H1 (cell line): Measurements from ENCODE around the gene BIN1. TPM values are rescaled to one million over a fixed set of nuclear protein-coding genes. Genes with fewer than 3 reads are reported as not detected.

Source experiments
- CTCF ChIA-PET: fragments of 300-600 bp; sonication (Branson Sonifier 250); formaldehyde crosslinking; loops from one replicate; lab custom pipeline; 2021; ENCODE audit not compliant: partially characterized antibody; lab: Charles Lee
- POLR2A ChIA-PET: fragments of 300-600 bp; sonication (Branson Sonifier 250); formaldehyde crosslinking; loops from one replicate; lab custom pipeline; 2021; ENCODE audit warnings: inconsistent platforms; ENCODE audit not compliant: partially characterized antibody; lab: Charles Lee
- DNase-seq, 2 experiments: peaks; one replicate each; pipeline versions ENCODE4 v3.0.0 to v3.0.0-alpha.2; 2010 to 2022; ENCODE audit warnings: low spot score in 2 of 2, low read depth in 1 of 2, mixed read lengths in 1 of 2
- FAIRE-seq: peaks from 2 replicates; lab custom pipeline; 2011; peaks lifted over from hg19 to GRCh38; lab: Jason Lieb, UNC
- H2AFZ ChIP-seq: 2 replicates; pipeline ENCODE4 v1.8.1; 2012; ENCODE audit warnings: low read length, inconsistent platforms
- H2AK5ac ChIP-seq: 2 replicates; pipeline ENCODE4 v1.6.1; 2013; ENCODE audit warnings: low read depth, low read length
- H2BK120ac ChIP-seq: replicated peaks from 2 replicates; pipeline ENCODE3; 2013; ENCODE audit warnings: low read depth, low read length, inconsistent platforms
- H2BK12ac ChIP-seq: 2 replicates; pipeline ENCODE4 v1.6.1; 2013; ENCODE audit warnings: low read depth, low read length
- H2BK15ac ChIP-seq: 2 replicates; pipeline ENCODE4 v1.6.1; 2013; ENCODE audit warnings: low read length
- H2BK20ac ChIP-seq: 2 replicates; pipeline ENCODE4 v1.6.1; 2013; ENCODE audit warnings: low read length
- H2BK5ac ChIP-seq: 2 replicates; pipeline ENCODE4 v1.6.1; 2013; ENCODE audit warnings: low read depth, low read length
- H3K14ac ChIP-seq: 2 replicates; pipeline ENCODE4 v1.6.1; 2013; ENCODE audit warnings: inconsistent platforms; ENCODE audit not compliant: insufficient read length
- H3K18ac ChIP-seq: 2 replicates; pipeline ENCODE4 v1.6.1; 2013; ENCODE audit warnings: low read length; ENCODE audit errors: extremely low read depth
- H3K23ac ChIP-seq: 2 replicates; pipeline ENCODE4 v1.6.1; 2013; ENCODE audit warnings: inconsistent platforms; ENCODE audit not compliant: insufficient read length
- H3K23me2 ChIP-seq: 2 replicates; pipeline ENCODE4 v1.6.1; 2013; ENCODE audit warnings: low read depth, low read length
- H3K27ac ChIP-seq: 2 replicates; pipeline ENCODE4 v1.6.1; 2011; ENCODE audit warnings: low read depth, low read length, inconsistent platforms
- H3K27me3 ChIP-seq, 4 experiments: replicated peaks in 1 of 4; 1 replicate in 1 of 4; 2 replicates in 3 of 4; pipeline versions ENCODE4 v1.6.1 to v1.8.1; 2011 to 2013; ENCODE audit warnings: low read length in 3 of 4, mild to moderate bottlenecking in 3 of 4, inconsistent platforms in 2 of 4, mixed read lengths in 2 of 4, moderate library complexity in 1 of 4; ENCODE audit not compliant: control insufficient read depth in 3 of 4, insufficient read depth in 3 of 4; ENCODE audit errors: extremely low read depth in 1 of 4
- H3K36me3 ChIP-seq, 4 experiments: 2 replicates each; pipeline versions ENCODE4 v1.6.1 to v1.8.1; 2011 to 2013; ENCODE audit warnings: mild to moderate bottlenecking in 4 of 4, low read length in 3 of 4, moderate library complexity in 2 of 4, control low read depth in 1 of 4, inconsistent platforms in 1 of 4; ENCODE audit not compliant: insufficient read depth in 4 of 4, control insufficient read depth in 2 of 4
- H3K4ac ChIP-seq: replicated peaks from 2 replicates; pipeline ENCODE3; 2013; ENCODE audit warnings: low read length, low read depth, mixed read lengths, inconsistent platforms; ENCODE audit not compliant: insufficient read length
- H3K4me1 ChIP-seq, 4 experiments: replicated peaks in 1 of 4; 1 replicate in 1 of 4; 2 replicates in 3 of 4; pipeline versions ENCODE4 v1.6.1 to v1.8.1; 2011 to 2013; ENCODE audit warnings: low read length in 3 of 4, inconsistent platforms in 2 of 4, mixed read lengths in 1 of 4; ENCODE audit not compliant: insufficient read depth in 4 of 4, control insufficient read depth in 3 of 4
- H3K4me2 ChIP-seq, 2 experiments: 2 replicates each; pipeline versions ENCODE4 v1.6.1 to v1.8.1; 2011 to 2013; ENCODE audit warnings: low read depth in 2 of 2, low read length in 2 of 2, control low read depth in 1 of 2, inconsistent platforms in 1 of 2, mild to moderate bottlenecking in 1 of 2; ENCODE audit not compliant: insufficient read depth in 1 of 2
- H3K4me3 ChIP-seq, 4 experiments: fragments of 200-600, 300-600 bp in 1 of 4; sonication (generic), shearing (Covaris generic), sonication (Bioruptor Twin) in 1 of 4; 2 replicates each; pipeline versions ENCODE4 v1.5.1 to v1.8.1; 2011 to 2016; ENCODE audit warnings: low read length in 4 of 4, low read depth in 3 of 4, control low read depth in 2 of 4, inconsistent platforms in 2 of 4, mild to moderate bottlenecking in 2 of 4, mixed read lengths in 1 of 4, moderate library complexity in 1 of 4; ENCODE audit not compliant: insufficient read depth in 2 of 4; ENCODE audit errors: extremely low read depth in 1 of 4
- H3K56ac ChIP-seq: replicated peaks from 2 replicates; pipeline ENCODE3; 2013; ENCODE audit warnings: low read depth, mild to moderate bottlenecking, mixed read lengths, low read length, inconsistent platforms; ENCODE audit not compliant: insufficient read length
- H3K79me1 ChIP-seq: 2 replicates; pipeline ENCODE4 v1.6.1; 2013; ENCODE audit warnings: low read depth, low read length, control low read depth
- H3K79me2 ChIP-seq, 2 experiments: 2 replicates each; pipeline versions ENCODE4 v1.6.1 to v1.8.1; 2012 to 2013; ENCODE audit warnings: low read length in 2 of 2, mild to moderate bottlenecking in 2 of 2, inconsistent platforms in 1 of 2; ENCODE audit not compliant: insufficient read depth in 2 of 2, control insufficient read depth in 1 of 2
- H3K9ac ChIP-seq, 4 experiments: replicated peaks in 1 of 4; 1 replicate in 1 of 4; 2 replicates in 3 of 4; pipeline versions ENCODE4 v1.6.1 to v1.8.1; 2011 to 2013; ENCODE audit warnings: low read depth in 3 of 4, low read length in 3 of 4, control low read depth in 2 of 4, mild to moderate bottlenecking in 2 of 4, moderate library complexity in 2 of 4, inconsistent platforms in 1 of 4; ENCODE audit errors: extremely low read depth in 1 of 4
- H3K9me3 ChIP-seq, 2 experiments: 2 replicates each; pipeline versions ENCODE4 v1.6.1 to v1.8.1; 2012 to 2013; ENCODE audit warnings: mild to moderate bottlenecking in 2 of 2, moderate library complexity in 2 of 2, control low read depth in 1 of 2, inconsistent platforms in 1 of 2, low read depth in 1 of 2, low read length in 1 of 2, mixed read lengths in 1 of 2; ENCODE audit not compliant: insufficient read depth in 2 of 2
- H4K20me1 ChIP-seq, 2 experiments: replicated peaks in 1 of 2; 2 replicates each; pipeline versions ENCODE3 to v1.8.1; 2011 to 2013; ENCODE audit warnings: inconsistent platforms in 2 of 2, low read length in 2 of 2, mild to moderate bottlenecking in 1 of 2; ENCODE audit not compliant: insufficient read depth in 2 of 2, control insufficient read depth in 1 of 2
- H4K5ac ChIP-seq: 2 replicates; pipeline ENCODE4 v1.6.1; 2013; ENCODE audit warnings: low read length, low read depth, mixed read lengths, inconsistent platforms; ENCODE audit not compliant: insufficient read length
- H4K8ac ChIP-seq: 2 replicates; pipeline ENCODE4 v1.8.0; 2013; ENCODE audit warnings: mild to moderate bottlenecking, moderate library complexity, low read length, inconsistent platforms; ENCODE audit not compliant: insufficient read depth; ENCODE audit errors: extremely low read depth
- H4K91ac ChIP-seq: replicated peaks from 2 replicates; pipeline ENCODE3; 2013; ENCODE audit warnings: low read length, mixed read lengths, inconsistent platforms; ENCODE audit not compliant: insufficient read length
- ASH2L ChIP-seq: fragments of 200-600, 300-600 bp; sonication (generic); IDR thresholded peaks from one replicate; pipeline ENCODE4 v1.7.1; 2017; ENCODE audit warnings: low read length
- CEBPB ChIP-seq: IDR thresholded peaks from 2 replicates; pipeline ENCODE4 v1.6.1; 2012; ENCODE audit warnings: low read depth, low read length
- JUND ChIP-seq: IDR thresholded peaks from 2 replicates; pipeline ENCODE4 v1.6.1; 2011; ENCODE audit warnings: mild to moderate bottlenecking, improper control_type of control experiment, low read length
- RFX5 ChIP-seq: IDR thresholded peaks from 2 replicates; pipeline ENCODE4 v1.6.1; 2011; ENCODE audit warnings: low read depth, low read length, improper control_type of control experiment, borderline replicate concordance
- RXRA ChIP-seq: IDR thresholded peaks from 2 replicates; pipeline ENCODE4 v1.6.1; 2011; ENCODE audit warnings: low read depth, mild to moderate bottlenecking, low read length, moderate library complexity; ENCODE audit not compliant: insufficient read depth
- WGBS, 2 experiments: shearing (Covaris generic) in 1 of 2; methylation state at CpG; one replicate each; pipeline versions ENCODE4 v1.1.6 to v1.1.7; 2013 to 2015; ENCODE audit warnings: low lambda C conversion rate in 2 of 2, mixed read lengths in 2 of 2, inconsistent platforms in 1 of 2, low coverage in 1 of 2, missing lambda C conversion rate in 1 of 2; ENCODE audit not compliant: insufficient replicate concordance in 2 of 2, insufficient coverage in 1 of 2, insufficient read length in 1 of 2; ENCODE audit errors: extremely low coverage in 1 of 2, missing lambda C conversion rate in 1 of 2; 5-methylcytosine and 5-hydroxymethylcytosine counted together
- polyA plus RNA-seq, 7 experiments: library from polyadenylated mRNA; depleted of rRNA in 3 of 7; stranded (reverse) in 5 of 7; unstranded in 2 of 7; fragments of >200 nt in 5 of 7; fragments of 200-250 nt in 2 of 7; gene quantifications; 1 replicate in 5 of 7; 2 replicates in 1 of 7; 4 replicates in 1 of 7; pipeline versions ENCODE4 v1.2.1 to v1.2.3, GENCODE V29; 2011 to 2013; ENCODE audit warnings: missing spikeins in 2 of 7, mixed read lengths in 2 of 7
- total RNA-seq: library from RNA; stranded (reverse); fragmentation: NEBNext Ultra II Directional; extraction: Animal tissue kit (Norgen Biotek cat#: 25700); gene quantifications from 2 replicates; pipeline ENCODE4 v1.2.1, GENCODE V29; 2021
- TF ChIP-seq, protein P1 (sequence below): IDR thresholded peaks from 2 replicates; pipeline ENCODE4 v1.6.1; 2011; ENCODE audit warnings: low read depth, mild to moderate bottlenecking, low read length; ENCODE audit not compliant: insufficient read depth
- TF ChIP-seq, protein P2 (sequence below): IDR thresholded peaks from 2 replicates; pipeline ENCODE4 v1.6.1; 2012; ENCODE audit warnings: inconsistent platforms
- TF ChIP-seq, protein P3 (sequence below): IDR thresholded peaks from 2 replicates; pipeline ENCODE4 v1.6.1; 2012; ENCODE audit warnings: low read length, inconsistent platforms

The BIN1 gene
- total and polyA plus RNA-seq, 2 of the 8 experiments (the other 6 are each of a cell fraction or from before 2014, with no cell fraction given), result 23.6 to 35.6 TPM

DNA sequence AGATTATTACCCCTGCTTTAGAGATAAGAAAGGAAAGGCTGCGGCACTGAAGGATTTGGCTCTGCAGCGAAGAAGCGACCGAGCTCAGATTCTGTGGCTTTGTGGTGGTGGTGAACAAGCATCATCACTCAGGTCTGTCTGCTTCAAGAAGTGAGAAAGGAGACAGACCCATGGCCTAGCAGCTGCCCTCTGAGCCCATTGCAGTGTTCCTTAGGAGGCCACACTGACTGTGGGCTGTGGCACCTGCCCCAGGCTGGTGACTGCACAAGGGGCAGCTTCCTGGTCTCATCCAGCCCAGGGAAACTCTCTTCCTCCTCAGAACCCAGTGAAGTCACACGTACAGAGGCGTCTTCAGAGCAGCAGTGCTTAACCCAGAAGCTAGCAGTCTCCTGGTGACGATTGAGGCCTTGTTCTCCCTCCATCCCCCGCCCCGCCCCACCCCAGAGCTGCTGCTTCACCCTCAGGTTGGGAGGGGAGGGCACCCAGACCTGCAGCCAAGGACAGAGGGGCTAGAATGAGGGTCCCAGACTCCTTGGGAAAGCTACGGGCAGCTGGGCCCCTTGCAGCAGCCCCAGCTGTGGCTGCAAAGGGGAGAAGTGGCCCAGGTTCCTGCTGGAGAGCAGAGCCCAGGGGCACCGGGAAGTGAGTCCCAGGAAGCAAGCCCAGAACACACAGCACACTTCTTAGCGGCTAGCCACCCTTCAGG is 22.2 kb downstream of the BIN1 start:
- Histone ChIP-seq H2BK15ac (0 out of 2 replicates have a peak overlapping the region, but pooled peaks have one; percentile 53), H3K9ac (no peak overlapping the region), H3K36me3 (no peaks in the 10 kb centered on the region), H3K27ac (no peak overlapping the region), H4K91ac (no peak overlapping the region), H3K23ac (no peak overlapping the region), H3K4ac (no peak overlapping the region), H2AK5ac (peak overlapping the region; percentile 66; the same call in 1 of the 2 replicates), H3K4me1 (peaks cover 0 to 43% (median 16%) of the 10 kb centered on the region in 4 experiments; a peak in 6 of 7 replicates), H3K23me2 (no peaks in the 10 kb centered on the region), H3K14ac (no peak overlapping the region), H4K20me1 (no peaks in the 10 kb centered on the region), H4K8ac (no peak overlapping the region; the same call in 1 of the 2 replicates), H3K27me3 (no peaks in the 10 kb centered on the region), H3K4me3 (no peak overlapping the region), H2BK20ac (no peak overlapping the region), H3K4me2 (no peak overlapping the region), H2BK5ac (peak overlapping the region; percentile 68), H2BK120ac (no peak overlapping the region), H3K9me3 (no peaks in the 10 kb centered on the region), H3K56ac (no peak overlapping the region), H2BK12ac (peak overlapping the region; percentile 63; the same call in 1 of the 2 replicates), H3K18ac (peak overlapping the region; percentile 87), H4K5ac (no peak overlapping the region), H3K79me2 (peaks cover 0 to 22% of the 10 kb centered on the region in 2 experiments; a peak in 1 of 4 replicates), H2AFZ (no peak overlapping the region), H3K79me1 (peaks cover 11% of the 10 kb centered on the region)
- WGBS, 2 experiments, result 86% methylated on average over 12 of the region's 12 CpGs; no CpG with 5 or more reads in 1 of the 2 experiments
- DNase-seq (no peak), FAIRE-seq (no peak)
- CTCF ChIA-PET, result interaction anchor here (1.1 to 4.6 kb wide), 7 partner anchors 9 to 113 kb away, joined by 3 to 42 read pairs (median 5); no protein-coding TSS in a partner anchor
- POLR2A ChIA-PET, result interaction anchor here (1.2 to 1.3 kb wide), 2 partner anchors 10 to 11 kb away, joined by 3 read pairs; no protein-coding TSS in a partner anchor
- TF ChIP-seq RFX5, result no peak
- TF ChIP-seq, protein P1, sequence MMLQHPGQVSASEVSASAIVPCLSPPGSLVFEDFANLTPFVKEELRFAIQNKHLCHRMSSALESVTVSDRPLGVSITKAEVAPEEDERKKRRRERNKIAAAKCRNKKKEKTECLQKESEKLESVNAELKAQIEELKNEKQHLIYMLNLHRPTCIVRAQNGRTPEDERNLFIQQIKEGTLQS, result no peak
- no peak for TF ChIP-seq ASH2L
- no peak for TF ChIP-seq RXRA
- TF ChIP-seq, protein P2, sequence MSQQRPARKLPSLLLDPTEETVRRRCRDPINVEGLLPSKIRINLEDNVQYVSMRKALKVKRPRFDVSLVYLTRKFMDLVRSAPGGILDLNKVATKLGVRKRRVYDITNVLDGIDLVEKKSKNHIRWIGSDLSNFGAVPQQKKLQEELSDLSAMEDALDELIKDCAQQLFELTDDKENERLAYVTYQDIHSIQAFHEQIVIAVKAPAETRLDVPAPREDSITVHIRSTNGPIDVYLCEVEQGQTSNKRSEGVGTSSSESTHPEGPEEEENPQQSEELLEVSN, result no peak
- TF ChIP-seq, protein P3, sequence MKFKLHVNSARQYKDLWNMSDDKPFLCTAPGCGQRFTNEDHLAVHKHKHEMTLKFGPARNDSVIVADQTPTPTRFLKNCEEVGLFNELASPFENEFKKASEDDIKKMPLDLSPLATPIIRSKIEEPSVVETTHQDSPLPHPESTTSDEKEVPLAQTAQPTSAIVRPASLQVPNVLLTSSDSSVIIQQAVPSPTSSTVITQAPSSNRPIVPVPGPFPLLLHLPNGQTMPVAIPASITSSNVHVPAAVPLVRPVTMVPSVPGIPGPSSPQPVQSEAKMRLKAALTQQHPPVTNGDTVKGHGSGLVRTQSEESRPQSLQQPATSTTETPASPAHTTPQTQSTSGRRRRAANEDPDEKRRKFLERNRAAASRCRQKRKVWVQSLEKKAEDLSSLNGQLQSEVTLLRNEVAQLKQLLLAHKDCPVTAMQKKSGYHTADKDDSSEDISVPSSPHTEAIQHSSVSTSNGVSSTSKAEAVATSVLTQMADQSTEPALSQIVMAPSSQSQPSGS, result no peak
- TF ChIP-seq CEBPB, result no peak
- TF ChIP-seq JUND, result no peak
